Mesendoderm (in vitro differentiated cells): Measurements from ENCODE around the gene RARRES2.

ENCODE experiments used
- DNase-seq: peaks from one replicate; pipeline ENCODE4 v3.0.0; 2013
- H2AK5ac ChIP-seq: 2 replicates; pipeline ENCODE4 v1.6.1; 2013; ENCODE audit warnings: low read length, inconsistent platforms
- H2BK120ac ChIP-seq: 2 replicates; pipeline ENCODE4 v1.6.1; 2013; ENCODE audit warnings: low read depth, mild to moderate bottlenecking, low read length, moderate library complexity, mixed read lengths
- H2BK15ac ChIP-seq: replicated peaks from 2 replicates; pipeline ENCODE4 v1.6.1; 2013; ENCODE audit warnings: low read depth, mild to moderate bottlenecking, moderate library complexity
- H2BK5ac ChIP-seq: 2 replicates; pipeline ENCODE4 v1.6.1; 2013; ENCODE audit warnings: low read length, inconsistent platforms
- H3K18ac ChIP-seq: 2 replicates; pipeline ENCODE4 v1.6.1; 2013; ENCODE audit warnings: mild to moderate bottlenecking, low read length, mixed read lengths
- H3K23ac ChIP-seq: one replicate; pipeline ENCODE4 v1.6.1; 2013; ENCODE audit warnings: low read length
- H3K27ac ChIP-seq: 2 replicates; pipeline ENCODE4 v1.5.1; 2013; ENCODE audit warnings: low read depth, mild to moderate bottlenecking, inconsistent platforms, low read length, moderate library complexity
- H3K27me3 ChIP-seq: 2 replicates; pipeline ENCODE4 v1.6.1; 2013; ENCODE audit warnings: low read length, control low read depth, mild to moderate bottlenecking, inconsistent platforms; ENCODE audit not compliant: insufficient read depth, poor library complexity
- H3K36me3 ChIP-seq: 2 replicates; pipeline ENCODE4 v1.6.1; 2013; ENCODE audit warnings: low read length, inconsistent platforms; ENCODE audit not compliant: control insufficient read depth, insufficient read depth
- H3K4ac ChIP-seq: one replicate; pipeline ENCODE4 v1.6.1; 2013; ENCODE audit warnings: low read depth, mild to moderate bottlenecking, low read length, moderate library complexity
- H3K4me1 ChIP-seq: 2 replicates; pipeline ENCODE4 v1.6.1; 2013; ENCODE audit warnings: low read depth, low read length, inconsistent platforms; ENCODE audit not compliant: control insufficient read depth
- H3K4me2 ChIP-seq: 2 replicates; pipeline ENCODE4 v1.6.1; 2013; ENCODE audit warnings: low read length
- H3K4me3 ChIP-seq: 2 replicates; pipeline ENCODE4 v1.5.1; 2013; ENCODE audit warnings: mild to moderate bottlenecking, low read length
- H3K56ac ChIP-seq: one replicate; pipeline ENCODE4 v1.6.1; 2013; ENCODE audit warnings: low read length
- H3K79me1 ChIP-seq: 2 replicates; pipeline ENCODE4 v1.6.1; 2013; ENCODE audit warnings: low read length, inconsistent platforms
- H3K79me2 ChIP-seq: 2 replicates; pipeline ENCODE4 v1.6.1; 2013; ENCODE audit warnings: mild to moderate bottlenecking, low read length; ENCODE audit not compliant: control insufficient read depth, insufficient read depth
- H3K9ac ChIP-seq: 2 replicates; pipeline ENCODE4 v1.6.1; 2013; ENCODE audit warnings: low read length, inconsistent platforms
- H4K5ac ChIP-seq: one replicate; pipeline ENCODE4 v1.6.1; 2013; ENCODE audit warnings: low read length
- H4K8ac ChIP-seq: one replicate; pipeline ENCODE4 v1.6.1; 2013; ENCODE audit warnings: low read depth, mild to moderate bottlenecking, control low read depth, low read length, moderate library complexity
- WGBS: extraction: QIAGEN DNeasy Blood & Tissue Kit; methylation state at CpG from one replicate; pipeline ENCODE4 v1.1.7; 2013; ENCODE audit warnings: low lambda C conversion rate, missing lambda C conversion rate; ENCODE audit not compliant: insufficient coverage; ENCODE audit errors: extremely low coverage; 5-methylcytosine and 5-hydroxymethylcytosine counted together

The RARRES2 gene

GRCh38 chr7:150342121-150342408, 636 bp upstream of the RARRES2 start:
- no peak for DNase-seq
- WGBS, result no CpG with 5 or more reads among the region's 9 CpGs

DNA sequence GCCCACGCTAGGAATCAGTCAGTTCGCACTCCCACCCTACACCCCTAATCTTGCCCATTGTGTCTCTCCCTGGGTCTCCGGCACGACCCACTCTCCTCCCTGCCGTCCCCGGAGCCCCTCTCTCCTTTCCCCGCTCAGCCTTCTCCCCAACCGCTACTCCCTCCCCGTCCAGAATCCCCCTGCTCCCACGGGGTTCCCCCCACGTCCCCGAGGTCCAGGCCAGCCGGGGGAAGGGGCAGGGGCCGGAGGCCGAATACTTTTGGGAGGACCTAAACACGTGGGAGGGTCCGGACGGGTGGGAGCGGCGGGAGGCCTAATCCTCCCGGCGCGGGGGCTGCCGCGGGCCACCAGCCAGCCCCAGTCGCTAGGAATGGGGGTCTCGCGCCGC, 560 bp downstream of the RARRES2 start:
- no peak overlapping the region for H3K27ac ChIP-seq
- H2BK5ac ChIP-seq, result no peak overlapping the region
- no peak overlapping the region for H2BK15ac ChIP-seq
- H2BK120ac ChIP-seq, result no peak overlapping the region
- H4K8ac ChIP-seq, result no peak overlapping the region
- no peak overlapping the region for H4K5ac ChIP-seq
- peak overlapping the region; percentile 89 for H3K56ac ChIP-seq
- H2AK5ac ChIP-seq, result no peak overlapping the region
- H3K79me1 ChIP-seq, result no peaks in the 10 kb centered on the region
- H3K23ac ChIP-seq, result no peak overlapping the region
- peak overlapping the region; percentile 37 for H3K4me3 ChIP-seq
- H3K36me3 ChIP-seq, result no peaks in the 10 kb centered on the region
- peaks cover under 1% of the 10 kb centered on the region for H3K4me1 ChIP-seq
- peak overlapping the region; percentile 44 for H3K4me2 ChIP-seq
- peaks cover 2% of the 10 kb centered on the region for H3K27me3 ChIP-seq
- H3K4ac ChIP-seq, result peak overlapping the region; percentile 39
- no CpG with 5 or more reads among the region's 29 CpGs for WGBS
- DNase-seq, result no peak
- no peaks in the 10 kb centered on the region for H3K79me2 ChIP-seq
- H3K9ac ChIP-seq, result peak overlapping the region; percentile 64
- peak overlapping the region; percentile 16 for H3K18ac ChIP-seq

More at GRCh38 chr7:150342121-150342408, 636 bp upstream of the RARRES2 start:
- Histone ChIP-seq H3K36me3 (no peaks in the 10 kb centered on the region), H4K8ac (no peak overlapping the region), H3K4me1 (no peaks in the 10 kb centered on the region), H3K27me3 (peaks cover 2% of the 10 kb centered on the region), H3K79me2 (no peaks in the 10 kb centered on the region), H2AK5ac (peak overlapping the region; percentile 25), H3K27ac (no peak overlapping the region), H3K18ac (no peak overlapping the region), H2BK15ac (no peak overlapping the region), H3K23ac (no peak overlapping the region), H3K4me2 (peak overlapping the region; percentile 68), H3K9ac (peak overlapping the region; percentile 66), H3K79me1 (no peaks in the 10 kb centered on the region), H3K56ac (peak overlapping the region; percentile 71), H3K4me3 (no peak overlapping the region), H3K4ac (no peak overlapping the region), H4K5ac (no peak overlapping the region), H2BK120ac (no peak overlapping the region), H2BK5ac (no peak overlapping the region)

- Histone ChIP-seq H3K4me2 (peak overlapping the region; percentile 61), H3K9ac (peak overlapping the region; percentile 69), H4K5ac (no peak overlapping the region), H3K18ac (peak overlapping the region; percentile 16), H2BK5ac (no peak overlapping the region), H3K23ac (peak overlapping the region; percentile 48), H3K4me3 (peak overlapping the region; percentile 38), H2BK15ac (no peak overlapping the region), H2BK120ac (no peak overlapping the region), H3K36me3 (no peaks in the 10 kb centered on the region), H3K4ac (no peak overlapping the region), H2AK5ac (no peak overlapping the region), H3K79me1 (no peaks in the 10 kb centered on the region), H3K56ac (peak overlapping the region; percentile 89), H3K79me2 (no peaks in the 10 kb centered on the region), H3K27me3 (peaks cover 2% of the 10 kb centered on the region), H3K27ac (no peak overlapping the region), H4K8ac (no peak overlapping the region), H3K4me1 (peaks cover 7% of the 10 kb centered on the region)
- no CpG with 5 or more reads among the region's 39 CpGs for WGBS
- peak; percentile 66 for DNase-seq
Observed at GRCh38 chr7:150340024-150340749, 1.2 kb downstream of the RARRES2 start.

GRCh38 chr7:150339409-150339809, 2.0 kb downstream of the RARRES2 start:
- Histone ChIP-seq H2BK5ac (no peak overlapping the region), H3K4me3 (no peak overlapping the region), H3K4ac (no peak overlapping the region), H2BK15ac (no peak overlapping the region), H3K79me1 (no peaks in the 10 kb centered on the region), H3K18ac (no peak overlapping the region), H4K8ac (no peak overlapping the region), H4K5ac (no peak overlapping the region), H3K79me2 (no peaks in the 10 kb centered on the region), H3K4me2 (no peak overlapping the region), H3K56ac (no peak overlapping the region), H3K27ac (no peak overlapping the region), H3K27me3 (peaks cover 2% of the 10 kb centered on the region), H3K4me1 (peaks cover 7% of the 10 kb centered on the region), H3K36me3 (no peaks in the 10 kb centered on the region), H2BK120ac (no peak overlapping the region), H3K9ac (no peak overlapping the region), H3K23ac (no peak overlapping the region), H2AK5ac (no peak overlapping the region)
- no CpG with 5 or more reads among the region's 9 CpGs for WGBS
- DNase-seq, result no peak

- no peak for DNase-seq
- Histone ChIP-seq H3K9ac (no peak overlapping the region), H3K18ac (no peak overlapping the region), H2BK120ac (no peak overlapping the region), H4K5ac (no peak overlapping the region), H3K4me1 (peaks cover 7% of the 10 kb centered on the region), H3K27me3 (peaks cover 2% of the 10 kb centered on the region), H3K4me3 (no peak overlapping the region), H3K23ac (no peak overlapping the region), H3K36me3 (no peaks in the 10 kb centered on the region), H2BK15ac (no peak overlapping the region), H4K8ac (no peak overlapping the region), H3K79me2 (no peaks in the 10 kb centered on the region), H3K4me2 (no peak overlapping the region), H2AK5ac (no peak overlapping the region), H2BK5ac (no peak overlapping the region), H3K27ac (no peak overlapping the region), H3K4ac (no peak overlapping the region), H3K79me1 (no peaks in the 10 kb centered on the region), H3K56ac (peak overlapping the region; percentile 15)
- WGBS, result no CpG with 5 or more reads among the region's 11 CpGs
Observed at GRCh38 chr7:150338166-150338829, 3.1 kb downstream of the RARRES2 start.
